GM19438 (cell line): ENCODE measurements around the gene RAPGEF4.
"Not testable (repeated sequence)": the region's sequence is repeated elsewhere in the genome, so short reads cannot be mapped to it uniquely, and the experiment has no call there.

ENCODE experiments used
- ATAC-seq: cut with Tn5 transposase; IDR thresholded peaks from one replicate; pipeline ENCODE4 v1.9.1; 2021; ENCODE audit warnings: low read depth; ENCODE audit not compliant: unreplicated experiment

Gene RAPGEF4

GRCh38 chr2:172725746-172726145, 9.9 kb upstream of the RAPGEF4 start:
- no peak for ATAC-seq

GRCh38 chr2:172726172-172726735, 9.4 kb upstream of the RAPGEF4 start:
- no peak for ATAC-seq

- no peak for ATAC-seq
These were observed 5.2 kb upstream of the RAPGEF4 start for GRCh38 chr2:172730411-172730810.

- no peak for ATAC-seq
These were observed 699 bp upstream of the RAPGEF4 start for GRCh38 chr2:172734711-172735581.

GRCh38 chr2:172736424-172737174, 954 bp downstream of the RAPGEF4 start:
- no peak for ATAC-seq

GRCh38 chr2:172739661-172740266, 4.1 kb downstream of the RAPGEF4 start:
- no peak for ATAC-seq

- ATAC-seq = no peak
These were observed 5.2 kb downstream of the RAPGEF4 start for GRCh38 chr2:172740856-172741255.

- ATAC-seq = no peak
These were observed 7.4 kb downstream of the RAPGEF4 start for GRCh38 chr2:172742931-172743540.

GRCh38 chr2:172743898-172744297, 8.3 kb downstream of the RAPGEF4 start:
- ATAC-seq = no peak

GRCh38 chr2:172745636-172746035, 10.0 kb downstream of the RAPGEF4 start:
- no peak for ATAC-seq

- ATAC-seq = not testable (repeated sequence)
These were observed 12.9 kb downstream of the RAPGEF4 start for GRCh38 chr2:172748543-172748942.

GRCh38 chr2:172749388-172749787, 13.7 kb downstream of the RAPGEF4 start:
- no peak for ATAC-seq

GRCh38 chr2:172751564-172751963, 15.9 kb downstream of the RAPGEF4 start:
- no peak for ATAC-seq

GRCh38 chr2:172753610-172754009, 18.0 kb downstream of the RAPGEF4 start:
- no peak for ATAC-seq

GRCh38 chr2:172759441-172759840, 23.8 kb downstream of the RAPGEF4 start:
- no peak for ATAC-seq

- ATAC-seq = no peak
These were observed 25.7 kb downstream of the RAPGEF4 start for GRCh38 chr2:172761306-172761705.

GRCh38 chr2:172762574-172762973, 26.9 kb downstream of the RAPGEF4 start:
- no peak for ATAC-seq

GRCh38 chr2:172763079-172763478, 27.4 kb downstream of the RAPGEF4 start:
- no peak for ATAC-seq

GRCh38 chr2:172765662-172766061, 30.0 kb downstream of the RAPGEF4 start:
- no peak for ATAC-seq

- ATAC-seq = no peak
These were observed 32.8 kb downstream of the RAPGEF4 start for GRCh38 chr2:172768401-172768800.

- no peak for ATAC-seq
These were observed 34.2 kb downstream of the RAPGEF4 start for GRCh38 chr2:172769879-172770278.
